Measurements from ENCODE around the gene UCHL5. TPM values are rescaled to one million over a fixed set of nuclear protein-coding genes. Genes with fewer than 3 reads are reported as not detected.
A peak's percentile ranks its signal among the peaks of the same experiment; 100 is the strongest.
"Not testable (repeated sequence)": the region's sequence is repeated elsewhere in the genome, so short reads cannot be mapped to it uniquely, and the experiment has no call there.

UCHL5 gene
- total RNA-seq, 1 donor from 2014 or later, result 24.9 TPM

- peak; percentile 52 for TF ChIP-seq CTCF (IDR thresholded peaks at IDR 0.05; ENCODE audit: unreplicated experiment)
- Mint-ChIP-seq H3K4me3 (ENCODE audit: unreplicated experiment) (peak overlapping the region; percentile 18), H3K27ac (ENCODE audit: unreplicated experiment) (no peak overlapping the region), H3K36me3 (ENCODE audit: low read depth, unreplicated experiment) (peaks cover 14% of the 10 kb centered on the region), H3K4me1 (ENCODE audit: unreplicated experiment) (no peaks in the 10 kb centered on the region), H3K9me3 (ENCODE audit: unreplicated experiment) (no peaks in the 10 kb centered on the region), H3K27me3 (ENCODE audit: unreplicated experiment) (peaks cover 3% of the 10 kb centered on the region)
- no peak for DNase-seq (ENCODE audit: low spot score)
These were observed 60.6 kb downstream of the UCHL5 start for GRCh38 chr1:192998536-192998935.

- H3K4me3 Mint-ChIP-seq (ENCODE audit: unreplicated experiment), result no peak overlapping the region
- peaks cover 3% of the 10 kb centered on the region for H3K27me3 Mint-ChIP-seq (ENCODE audit: unreplicated experiment)
- no peak for DNase-seq (ENCODE audit: low spot score)
- no peak for TF ChIP-seq CTCF (IDR thresholded peaks at IDR 0.05; ENCODE audit: unreplicated experiment)
- H3K36me3 Mint-ChIP-seq (ENCODE audit: low read depth, unreplicated experiment), result peaks cover 16% of the 10 kb centered on the region
- no peaks in the 10 kb centered on the region for H3K4me1 Mint-ChIP-seq (ENCODE audit: unreplicated experiment)
- H3K9me3 Mint-ChIP-seq (ENCODE audit: unreplicated experiment), result no peaks in the 10 kb centered on the region
- H3K27ac Mint-ChIP-seq (ENCODE audit: unreplicated experiment), result no peak overlapping the region
These were observed 65.0 kb downstream of the UCHL5 start for GRCh38 chr1:192994141-192994540.

GRCh38 chr1:192993426-192994085, 65.6 kb downstream of the UCHL5 start:
- Mint-ChIP-seq H3K27me3 (ENCODE audit: unreplicated experiment) (peaks cover 3% of the 10 kb centered on the region), H3K36me3 (ENCODE audit: low read depth, unreplicated experiment) (peaks cover 11% of the 10 kb centered on the region), H3K9me3 (ENCODE audit: unreplicated experiment) (no peaks in the 10 kb centered on the region), H3K4me3 (ENCODE audit: unreplicated experiment) (no peak overlapping the region), H3K27ac (ENCODE audit: unreplicated experiment) (no peak overlapping the region), H3K4me1 (ENCODE audit: unreplicated experiment) (no peaks in the 10 kb centered on the region)
- no peak for DNase-seq (ENCODE audit: low spot score)
- no peak for TF ChIP-seq CTCF (IDR thresholded peaks at IDR 0.05; ENCODE audit: unreplicated experiment)

- not testable (repeated sequence) for DNase-seq (ENCODE audit: low spot score); H3K9me3 Mint-ChIP-seq (ENCODE audit: unreplicated experiment); H3K27me3 Mint-ChIP-seq (ENCODE audit: unreplicated experiment); H3K4me3 Mint-ChIP-seq (ENCODE audit: unreplicated experiment); H3K4me1 Mint-ChIP-seq (ENCODE audit: unreplicated experiment); H3K36me3 Mint-ChIP-seq (ENCODE audit: low read depth, unreplicated experiment); H3K27ac Mint-ChIP-seq (ENCODE audit: unreplicated experiment)
These were observed 72.3 kb downstream of the UCHL5 start for GRCh38 chr1:192986748-192987334.

- Mint-ChIP-seq H3K27me3 (ENCODE audit: unreplicated experiment) (no peaks in the 10 kb centered on the region), H3K36me3 (ENCODE audit: low read depth, unreplicated experiment) (peaks cover 4% of the 10 kb centered on the region), H3K4me3 (ENCODE audit: unreplicated experiment) (no peak overlapping the region), H3K27ac (ENCODE audit: unreplicated experiment) (peak overlapping the region; percentile 7), H3K9me3 (ENCODE audit: unreplicated experiment) (no peaks in the 10 kb centered on the region), H3K4me1 (ENCODE audit: unreplicated experiment) (no peaks in the 10 kb centered on the region)
- no peak for TF ChIP-seq CTCF (IDR thresholded peaks at IDR 0.05; ENCODE audit: unreplicated experiment)
- no peak for DNase-seq (ENCODE audit: low spot score)
These were observed 72.9 kb downstream of the UCHL5 start for GRCh38 chr1:192986110-192986747.
